HCT116 (cell line): ENCODE results near the gene LETMD1. TPM values are rescaled to one million over a fixed set of nuclear protein-coding genes. Genes with fewer than 3 reads are reported as not detected.

Source experiments
- ATAC-seq: fragments of 200-7000 bp; cut with Tn5 transposase; 2 replicates; pipeline ENCODE4 v1.9.1; 2020; ENCODE audit warnings: mild to moderate bottlenecking, moderate library complexity
- BruUV-seq: library from RNA; stranded (reverse); fragments of 400-500 nt; replicated peaks from 2 replicates; lab custom pipeline; 2021; lab: Mats Ljungman, UMichigan
- CTCF ChIA-PET: fragments of 300-600 bp; sonication (Branson Sonifier 250); formaldehyde crosslinking; loops from one replicate; lab custom pipeline; 2021; ENCODE audit warnings: antibody characterized with exemption; lab: Charles Lee
- POLR2A ChIA-PET: fragments of 300-600, 350-600 bp; sonication (Branson Sonifier 250); formaldehyde crosslinking; loops from one replicate; lab custom pipeline; 2021; ENCODE audit warnings: antibody characterized with exemption; lab: Charles Lee
- RAD21 ChIA-PET, 2 experiments: fragments of 300-600 bp; sonication (Branson Sonifier 250); formaldehyde crosslinking; loops; one replicate each; lab custom pipeline; 2023; ENCODE audit warnings: low total read pairs in 2 of 2; ENCODE audit not compliant: uncharacterized antibody in 2 of 2, unreplicated experiment in 2 of 2, low non-redundant PET in 1 of 2; lab: Charles Lee
- DNase-seq: peaks from one replicate; pipeline ENCODE4 v3.0.0-alpha.2; 2010; ENCODE audit warnings: low read depth, low spot score
- H2AFZ ChIP-seq: fragments of 200-600 bp; shearing (Covaris generic), sonication (generic); 2 replicates; pipeline ENCODE4 v1.6.1; 2017; ENCODE audit warnings: low read depth, mixed run types, mixed read lengths, antibody characterized with exemption, low read length; ENCODE audit not compliant: poor library complexity, severe bottlenecking
- H3K27ac ChIP-seq: 2 replicates; pipeline ENCODE4 v1.5.1; 2012; ENCODE audit warnings: low read depth, low read length
- H3K27me3 ChIP-seq: fragments of 200-600 bp; sonication (generic); 2 replicates; pipeline ENCODE4 v1.6.1; 2016; ENCODE audit warnings: mixed run types, low read length, mixed read lengths; ENCODE audit not compliant: insufficient read depth
- H3K36me3 ChIP-seq, 2 experiments: fragments of 200-500 bp in 1 of 2; fragments of 200-600 bp in 1 of 2; sonication (Bioruptor generic) in 1 of 2; sonication (generic) in 1 of 2; 2 replicates each; pipeline versions ENCODE4 v1.5.1 to v1.6.1; 2014 to 2016; ENCODE audit warnings: low read length in 2 of 2, inconsistent platforms in 1 of 2, mixed read lengths in 1 of 2, mixed run types in 1 of 2; ENCODE audit not compliant: insufficient read depth in 2 of 2, control insufficient read depth in 1 of 2
- H3K4me1 ChIP-seq, 2 experiments: fragments of 200-600 bp in 1 of 2; sonication (generic) in 1 of 2; 2 replicates each; pipeline versions ENCODE4 v1.5.1 to v1.6.1; 2012 to 2017; ENCODE audit warnings: low read length in 2 of 2, inconsistent platforms in 1 of 2, mild to moderate bottlenecking in 1 of 2, mixed read lengths in 1 of 2, mixed run types in 1 of 2, moderate library complexity in 1 of 2; ENCODE audit not compliant: insufficient read depth in 2 of 2, control insufficient read depth in 1 of 2
- H3K4me2 ChIP-seq: fragments of 200-600 bp; sonication (generic); 2 replicates; pipeline ENCODE4 v1.6.1; 2017; ENCODE audit warnings: mixed run types, low read length, mixed read lengths
- H3K4me3 ChIP-seq, 2 experiments: fragments of 200-600 bp in 1 of 2; sonication (generic) in 1 of 2; replicated peaks in 1 of 2; 2 replicates each; pipeline ENCODE4 v1.5.1; 2011 to 2016; ENCODE audit warnings: low read length in 2 of 2, control low read depth in 1 of 2, low read depth in 1 of 2, mild to moderate bottlenecking in 1 of 2, mixed read lengths in 1 of 2, mixed run types in 1 of 2
- H3K79me2 ChIP-seq: fragments of 200-600 bp; sonication (generic); 2 replicates; pipeline ENCODE4 v1.6.1; 2017; ENCODE audit warnings: mild to moderate bottlenecking, mixed run types, low read length, moderate library complexity, mixed read lengths; ENCODE audit not compliant: insufficient read depth
- H3K9ac ChIP-seq: fragments of 200-600 bp; sonication (generic); 2 replicates; pipeline ENCODE4 v1.6.1; 2016; ENCODE audit warnings: low read length, mixed read lengths
- H3K9me2 ChIP-seq: fragments of 200-600 bp; sonication (generic), shearing (Covaris generic); 2 replicates; pipeline ENCODE4 v1.6.1; 2017; ENCODE audit warnings: mixed run types, mild to moderate bottlenecking, moderate library complexity; ENCODE audit not compliant: insufficient read depth
- H3K9me3 ChIP-seq, 2 experiments: fragments of 200-500 bp in 1 of 2; fragments of 200-600 bp in 1 of 2; sonication (Bioruptor generic) in 1 of 2; sonication (generic) in 1 of 2; 2 replicates each; pipeline ENCODE4 v1.6.1; 2014 to 2017; ENCODE audit warnings: low read length in 2 of 2, mixed read lengths in 2 of 2, inconsistent platforms in 1 of 2, low read depth in 1 of 2, mild to moderate bottlenecking in 1 of 2, mixed run types in 1 of 2, moderate library complexity in 1 of 2; ENCODE audit not compliant: control insufficient read depth in 1 of 2, insufficient read depth in 1 of 2
- H4K20me1 ChIP-seq: fragments of 200-600 bp; sonication (generic), shearing (Covaris generic); 2 replicates; pipeline ENCODE4 v1.6.1; 2017; ENCODE audit warnings: mixed run types, mild to moderate bottlenecking, moderate library complexity; ENCODE audit not compliant: insufficient read depth
- CEBPB ChIP-seq: IDR thresholded peaks from 2 replicates; pipeline ENCODE4 v1.6.1; 2012; ENCODE audit warnings: low read depth
- CTCF ChIP-seq, 3 experiments: fragments of 200-600 bp in 1 of 3; sonication (generic) in 1 of 3; IDR thresholded peaks in 2 of 3; conservative IDR thresholded peaks in 1 of 3; 2 replicates each; pipeline ENCODE4 v1.5.1; 2012 to 2017; ENCODE audit warnings: low read depth in 2 of 3, low read length in 2 of 3, antibody characterized with exemption in 1 of 3, borderline replicate concordance in 1 of 3, control low read depth in 1 of 3, mild to moderate bottlenecking in 1 of 3, mixed read lengths in 1 of 3, mixed run types in 1 of 3, moderate library complexity in 1 of 3; ENCODE audit not compliant: insufficient read depth in 1 of 3
- EGR1 ChIP-seq: IDR thresholded peaks from 2 replicates; pipeline ENCODE4 v1.6.1; 2012; ENCODE audit warnings: low read depth
- ELF1 ChIP-seq: IDR thresholded peaks from 2 replicates; pipeline ENCODE4 v1.6.1; 2012; ENCODE audit warnings: low read depth, borderline replicate concordance
- EZH2phosphoT487 ChIP-seq: fragments of 200-600 bp; IDR thresholded peaks from 2 replicates; pipeline ENCODE4 v1.6.1; 2018; ENCODE audit warnings: antibody characterized with exemption, borderline replicate concordance
- FOSL1 ChIP-seq: IDR thresholded peaks from 2 replicates; pipeline ENCODE4 v1.6.1; 2012; ENCODE audit warnings: low read depth
- JUND ChIP-seq: IDR thresholded peaks from 2 replicates; pipeline ENCODE4 v1.6.1; 2012
- POLR2A ChIP-seq: IDR thresholded peaks from 2 replicates; pipeline ENCODE4 v1.7.0; 2011; ENCODE audit warnings: borderline replicate concordance; ENCODE audit not compliant: insufficient read depth, insufficient read length; ENCODE audit errors: extremely low read depth
- POLR2AphosphoS5 ChIP-seq: IDR thresholded peaks from 2 replicates; pipeline ENCODE4 v1.6.1; 2011; ENCODE audit warnings: mild to moderate bottlenecking, low read depth, low read length, moderate library complexity
- RAD21 ChIP-seq: IDR thresholded peaks from 2 replicates; pipeline ENCODE4 v1.6.1; 2012; ENCODE audit warnings: low read depth, mild to moderate bottlenecking
- SIN3A ChIP-seq: IDR thresholded peaks from 2 replicates; pipeline ENCODE4 v1.6.1; 2012; ENCODE audit warnings: low read depth
- SP1 ChIP-seq: IDR thresholded peaks from 2 replicates; pipeline ENCODE4 v1.6.1; 2012; ENCODE audit warnings: low read depth
- YY1 ChIP-seq: IDR thresholded peaks from 2 replicates; pipeline ENCODE4 v1.6.1; 2011; ENCODE audit warnings: low read length, low read depth, moderate library complexity, mild to moderate bottlenecking; ENCODE audit not compliant: insufficient replicate concordance; ENCODE audit errors: extremely low read depth
- ZNF274 ChIP-seq: fragments of 200-500 bp; sonication (Bioruptor generic); IDR thresholded peaks from 2 replicates; pipeline ENCODE4 v1.6.1; 2014; ENCODE audit warnings: mild to moderate bottlenecking, low read depth, low read length, inconsistent platforms
- intact Hi-C: fragments of 100-400 bp; cut with micrococcal nuclease; formaldehyde crosslinking; loops from 2 replicates; pipeline ENCODE4 v1.10.0; 2022
- total RNA-seq: library from RNA; stranded (reverse); gene quantifications from one replicate; pipeline ENCODE4 v1.2.1, GENCODE V29; 2021; ENCODE audit not compliant: unreplicated experiment
- TF ChIP-seq, protein P1 (sequence below): IDR thresholded peaks from 2 replicates; pipeline ENCODE4 v1.6.1; 2012
- TF ChIP-seq, protein P2 (sequence below): IDR thresholded peaks from 2 replicates; pipeline ENCODE4 v1.6.1; 2012; ENCODE audit warnings: low read depth
- TF ChIP-seq, protein P3 (sequence below): IDR thresholded peaks from 2 replicates; pipeline ENCODE4 v1.6.1; 2011; ENCODE audit warnings: mild to moderate bottlenecking, low read length, moderate library complexity; ENCODE audit not compliant: insufficient replicate concordance; ENCODE audit errors: extremely low read depth

The LETMD1 gene
- total RNA-seq, 1 experiment from 2014 or later = 70.8 TPM

GRCh38 chr12:51075390-51075789, 27.3 kb downstream of the LETMD1 start:
- H3K9ac ChIP-seq = no peak overlapping the region
- no peaks in the 10 kb centered on the region for H4K20me1 ChIP-seq
- H2AFZ ChIP-seq = no peak overlapping the region
- H3K4me3 ChIP-seq = no peak overlapping the region
- no peak for DNase-seq
- ChIA-PET CTCF (no interaction called here), POLR2A (interaction anchor here (0.8 to 1.3 kb wide), 2 partner anchors 8 to 9 kb away, joined by 3 to 10 read pairs; partner anchors contain the start of gene CSRNP2), RAD21 (no interaction called here)
- H3K27me3 ChIP-seq = no peaks in the 10 kb centered on the region
- no peaks in the 10 kb centered on the region for H3K4me1 ChIP-seq
- no peak for ATAC-seq
- intact Hi-C loops = no loop called here
- H3K9me2 ChIP-seq = no peaks in the 10 kb centered on the region
- H3K4me2 ChIP-seq = no peak overlapping the region
- peaks cover 4 to 12% of the 10 kb centered on the region in 2 experiments; a peak in 2 of 4 replicates for H3K36me3 ChIP-seq
- no peak overlapping the region for H3K27ac ChIP-seq
- no TSS peak for BruUV-seq
- no peaks in the 10 kb centered on the region for H3K79me2 ChIP-seq
- H3K9me3 ChIP-seq = no peaks in the 10 kb centered on the region
- TF ChIP-seq FOSL1 (no peak), CEBPB (no peak), CTCF (IDR thresholded peaks at IDR 0.05 in 2 of 3, conservative IDR thresholded peaks at IDR 0.05 in 1 of 3; ENCODE audit: borderline replicate concordance in 1 of 3, insufficient read depth in 1 of 3, low read depth in 2 of 3, low read length in 2 of 3) (no peak), POLR2AphosphoS5 (no peak), RAD21 (no peak), SIN3A (no peak), EZH2phosphoT487 (no peak), SP1 (no peak), ZNF274 (no peak), POLR2A (no peak), ELF1 (no peak), EGR1 (no peak), JUND (no peak), YY1 (no peak)
- TF ChIP-seq, protein P1, sequence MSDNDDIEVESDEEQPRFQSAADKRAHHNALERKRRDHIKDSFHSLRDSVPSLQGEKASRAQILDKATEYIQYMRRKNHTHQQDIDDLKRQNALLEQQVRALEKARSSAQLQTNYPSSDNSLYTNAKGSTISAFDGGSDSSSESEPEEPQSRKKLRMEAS = no peak
- TF ChIP-seq, protein P2, sequence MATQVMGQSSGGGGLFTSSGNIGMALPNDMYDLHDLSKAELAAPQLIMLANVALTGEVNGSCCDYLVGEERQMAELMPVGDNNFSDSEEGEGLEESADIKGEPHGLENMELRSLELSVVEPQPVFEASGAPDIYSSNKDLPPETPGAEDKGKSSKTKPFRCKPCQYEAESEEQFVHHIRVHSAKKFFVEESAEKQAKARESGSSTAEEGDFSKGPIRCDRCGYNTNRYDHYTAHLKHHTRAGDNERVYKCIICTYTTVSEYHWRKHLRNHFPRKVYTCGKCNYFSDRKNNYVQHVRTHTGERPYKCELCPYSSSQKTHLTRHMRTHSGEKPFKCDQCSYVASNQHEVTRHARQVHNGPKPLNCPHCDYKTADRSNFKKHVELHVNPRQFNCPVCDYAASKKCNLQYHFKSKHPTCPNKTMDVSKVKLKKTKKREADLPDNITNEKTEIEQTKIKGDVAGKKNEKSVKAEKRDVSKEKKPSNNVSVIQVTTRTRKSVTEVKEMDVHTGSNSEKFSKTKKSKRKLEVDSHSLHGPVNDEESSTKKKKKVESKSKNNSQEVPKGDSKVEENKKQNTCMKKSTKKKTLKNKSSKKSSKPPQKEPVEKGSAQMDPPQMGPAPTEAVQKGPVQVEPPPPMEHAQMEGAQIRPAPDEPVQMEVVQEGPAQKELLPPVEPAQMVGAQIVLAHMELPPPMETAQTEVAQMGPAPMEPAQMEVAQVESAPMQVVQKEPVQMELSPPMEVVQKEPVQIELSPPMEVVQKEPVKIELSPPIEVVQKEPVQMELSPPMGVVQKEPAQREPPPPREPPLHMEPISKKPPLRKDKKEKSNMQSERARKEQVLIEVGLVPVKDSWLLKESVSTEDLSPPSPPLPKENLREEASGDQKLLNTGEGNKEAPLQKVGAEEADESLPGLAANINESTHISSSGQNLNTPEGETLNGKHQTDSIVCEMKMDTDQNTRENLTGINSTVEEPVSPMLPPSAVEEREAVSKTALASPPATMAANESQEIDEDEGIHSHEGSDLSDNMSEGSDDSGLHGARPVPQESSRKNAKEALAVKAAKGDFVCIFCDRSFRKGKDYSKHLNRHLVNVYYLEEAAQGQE = no peak
- TF ChIP-seq, protein P3, sequence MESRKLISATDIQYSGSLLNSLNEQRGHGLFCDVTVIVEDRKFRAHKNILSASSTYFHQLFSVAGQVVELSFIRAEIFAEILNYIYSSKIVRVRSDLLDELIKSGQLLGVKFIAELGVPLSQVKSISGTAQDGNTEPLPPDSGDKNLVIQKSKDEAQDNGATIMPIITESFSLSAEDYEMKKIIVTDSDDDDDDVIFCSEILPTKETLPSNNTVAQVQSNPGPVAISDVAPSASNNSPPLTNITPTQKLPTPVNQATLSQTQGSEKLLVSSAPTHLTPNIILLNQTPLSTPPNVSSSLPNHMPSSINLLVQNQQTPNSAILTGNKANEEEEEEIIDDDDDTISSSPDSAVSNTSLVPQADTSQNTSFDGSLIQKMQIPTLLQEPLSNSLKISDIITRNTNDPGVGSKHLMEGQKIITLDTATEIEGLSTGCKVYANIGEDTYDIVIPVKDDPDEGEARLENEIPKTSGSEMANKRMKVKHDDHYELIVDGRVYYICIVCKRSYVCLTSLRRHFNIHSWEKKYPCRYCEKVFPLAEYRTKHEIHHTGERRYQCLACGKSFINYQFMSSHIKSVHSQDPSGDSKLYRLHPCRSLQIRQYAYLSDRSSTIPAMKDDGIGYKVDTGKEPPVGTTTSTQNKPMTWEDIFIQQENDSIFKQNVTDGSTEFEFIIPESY = no peak
